Measurements from ENCODE around the gene PLCD3. TPM values are rescaled to one million over a fixed set of nuclear protein-coding genes. Genes with fewer than 3 reads are reported as not detected.
A peak's percentile ranks its signal among the peaks of the same experiment; 100 is the strongest.

Gene PLCD3
- total and polyA plus RNA-seq, 9 of the 15 experiments (the other 6 are each of a cell fraction or from before 2014, with no cell fraction given) = 0.20 to 22.6 (median 7.5) TPM

DNA sequence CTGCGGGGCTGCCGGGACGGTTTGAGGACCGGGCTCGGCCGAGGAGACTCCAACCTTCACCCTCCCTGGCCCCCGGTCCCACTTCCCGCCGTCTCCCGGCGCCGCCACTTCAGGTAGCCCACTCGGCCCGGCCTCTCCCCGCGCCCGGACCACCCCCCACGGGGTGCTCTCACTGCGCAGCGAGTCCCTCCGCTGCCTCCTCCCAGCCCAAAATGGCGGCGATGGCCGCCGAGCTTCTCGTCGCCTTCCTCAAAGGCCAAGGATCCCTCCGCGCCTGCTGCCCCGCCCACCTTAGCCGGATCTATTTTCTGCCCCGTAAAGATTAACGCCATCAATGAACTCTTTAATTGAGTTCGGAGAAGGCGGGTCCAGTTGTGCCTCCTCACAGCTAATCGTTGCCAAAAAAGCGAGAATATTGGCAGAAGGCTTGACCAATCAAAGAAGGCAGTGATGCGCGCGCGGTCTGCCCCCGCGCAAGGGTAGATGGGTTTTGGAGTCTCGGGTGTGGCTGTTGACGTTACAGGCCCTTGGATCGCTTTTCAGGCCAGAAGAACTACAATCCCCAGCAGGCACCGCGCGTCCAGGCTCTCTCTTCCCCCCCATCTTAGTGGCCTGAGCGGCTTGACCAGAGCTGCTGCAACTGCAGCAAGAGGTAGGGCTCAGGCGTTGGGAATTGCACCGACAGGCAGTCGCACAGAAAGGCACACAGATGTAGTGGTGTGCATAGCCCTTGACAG, 29.1 kb upstream of the PLCD3 start, which contains the start of gene HEXIM2 (continued):
- TF ChIP-seq, protein P1, sequence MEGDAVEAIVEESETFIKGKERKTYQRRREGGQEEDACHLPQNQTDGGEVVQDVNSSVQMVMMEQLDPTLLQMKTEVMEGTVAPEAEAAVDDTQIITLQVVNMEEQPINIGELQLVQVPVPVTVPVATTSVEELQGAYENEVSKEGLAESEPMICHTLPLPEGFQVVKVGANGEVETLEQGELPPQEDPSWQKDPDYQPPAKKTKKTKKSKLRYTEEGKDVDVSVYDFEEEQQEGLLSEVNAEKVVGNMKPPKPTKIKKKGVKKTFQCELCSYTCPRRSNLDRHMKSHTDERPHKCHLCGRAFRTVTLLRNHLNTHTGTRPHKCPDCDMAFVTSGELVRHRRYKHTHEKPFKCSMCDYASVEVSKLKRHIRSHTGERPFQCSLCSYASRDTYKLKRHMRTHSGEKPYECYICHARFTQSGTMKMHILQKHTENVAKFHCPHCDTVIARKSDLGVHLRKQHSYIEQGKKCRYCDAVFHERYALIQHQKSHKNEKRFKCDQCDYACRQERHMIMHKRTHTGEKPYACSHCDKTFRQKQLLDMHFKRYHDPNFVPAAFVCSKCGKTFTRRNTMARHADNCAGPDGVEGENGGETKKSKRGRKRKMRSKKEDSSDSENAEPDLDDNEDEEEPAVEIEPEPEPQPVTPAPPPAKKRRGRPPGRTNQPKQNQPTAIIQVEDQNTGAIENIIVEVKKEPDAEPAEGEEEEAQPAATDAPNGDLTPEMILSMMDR (IDR thresholded peaks at IDR 0.05 in 2 of 3, conservative IDR thresholded peaks at IDR 0.05 in 1 of 3; ENCODE audit: insufficient read depth in 2 of 3, low read depth in 1 of 3, low read length in 3 of 3) = no peak
- TF ChIP-seq IRF2 (CRISPR knock-in tag; IDR thresholded peaks at IDR 0.05) (no peak), HDAC6 (IDR thresholded peaks at IDR 0.05; ENCODE audit: low read depth, low read length) (no peak), BMI1 (IDR thresholded peaks at IDR 0.05; ENCODE audit: low read length) (no peak), E2F3 (CRISPR knock-in tag; IDR thresholded peaks at IDR 0.05) (0 out of 2 replicates have a peak, but pooled peaks have one; percentile 37), ZNF133 (CRISPR knock-in tag; IDR thresholded peaks at IDR 0.05) (no peak), PTTG1 (tag; IDR thresholded peaks at IDR 0.05; ENCODE audit: low read depth) (no peak), ZEB2 (IDR thresholded peaks at IDR 0.05) (no peak), KLF10 (CRISPR knock-in tag; IDR thresholded peaks at IDR 0.05) (no peak), CBX5 (IDR thresholded peaks at IDR 0.05; ENCODE audit: borderline replicate concordance, low read depth) (no peak), ZNF766 (CRISPR knock-in tag; conservative IDR thresholded peaks at IDR 0.05) (peak; percentile 71; the same call in 1 of the 2 replicates), RFX7 (CRISPR knock-in tag; IDR thresholded peaks at IDR 0.05) (no peak), TAF1 (IDR thresholded peaks at IDR 0.05; ENCODE audit: control insufficient read depth, extremely low read depth, insufficient read depth, low read length, severe bottlenecking) (peak; percentile 98), STAT5B (CRISPR knock-in tag; IDR thresholded peaks at IDR 0.05) (no peak), SMARCE1 (IDR thresholded peaks at IDR 0.05) (no peak), MAFG (tag; conservative IDR thresholded peaks at IDR 0.05) (no peak), SMARCB1 (IDR thresholded peaks at IDR 0.05; ENCODE audit: insufficient read length, low read depth) (no peak), ZNF143 (CRISPR knock-in tag; IDR thresholded peaks at IDR 0.05) (peak; percentile 97), RB1 (IDR thresholded peaks at IDR 0.05; ENCODE audit: low read depth) (peak; percentile 53; the same call in 1 of the 2 replicates), ZNF436 (CRISPR knock-in tag; IDR thresholded peaks at IDR 0.05) (no peak), HLTF (IDR thresholded peaks at IDR 0.05) (no peak), MTF1 (CRISPR knock-in tag; IDR thresholded peaks at IDR 0.05; ENCODE audit: borderline replicate concordance) (no peak), SLC30A9 (CRISPR knock-in tag; IDR thresholded peaks at IDR 0.05) (no peak), DIDO1 (tag; IDR thresholded peaks at IDR 0.05; ENCODE audit: low read depth) (no peak), MEF2A (IDR thresholded peaks at IDR 0.05; ENCODE audit: control insufficient read depth, low read depth, low read length) (0 out of 2 replicates have a peak, but pooled peaks have one; percentile 32)
- TF ChIP-seq, protein P2, sequence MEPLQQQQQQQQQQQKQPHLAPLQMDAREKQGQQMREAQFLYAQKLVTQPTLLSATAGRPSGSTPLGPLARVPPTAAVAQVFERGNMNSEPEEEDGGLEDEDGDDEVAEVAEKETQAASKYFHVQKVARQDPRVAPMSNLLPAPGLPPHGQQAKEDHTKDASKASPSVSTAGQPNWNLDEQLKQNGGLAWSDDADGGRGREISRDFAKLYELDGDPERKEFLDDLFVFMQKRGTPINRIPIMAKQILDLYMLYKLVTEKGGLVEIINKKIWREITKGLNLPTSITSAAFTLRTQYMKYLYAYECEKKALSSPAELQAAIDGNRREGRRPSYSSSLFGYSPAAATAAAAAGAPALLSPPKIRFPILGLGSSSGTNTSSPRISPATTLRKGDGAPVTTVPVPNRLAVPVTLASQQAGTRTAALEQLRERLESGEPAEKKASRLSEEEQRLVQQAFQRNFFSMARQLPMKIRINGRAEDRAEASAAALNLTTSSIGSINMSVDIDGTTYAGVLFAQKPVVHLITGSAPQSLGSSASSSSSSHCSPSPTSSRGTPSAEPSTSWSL (CRISPR knock-in tag; IDR thresholded peaks at IDR 0.05; ENCODE audit: borderline replicate concordance) = no peak
- TF ChIP-seq, protein P3, sequence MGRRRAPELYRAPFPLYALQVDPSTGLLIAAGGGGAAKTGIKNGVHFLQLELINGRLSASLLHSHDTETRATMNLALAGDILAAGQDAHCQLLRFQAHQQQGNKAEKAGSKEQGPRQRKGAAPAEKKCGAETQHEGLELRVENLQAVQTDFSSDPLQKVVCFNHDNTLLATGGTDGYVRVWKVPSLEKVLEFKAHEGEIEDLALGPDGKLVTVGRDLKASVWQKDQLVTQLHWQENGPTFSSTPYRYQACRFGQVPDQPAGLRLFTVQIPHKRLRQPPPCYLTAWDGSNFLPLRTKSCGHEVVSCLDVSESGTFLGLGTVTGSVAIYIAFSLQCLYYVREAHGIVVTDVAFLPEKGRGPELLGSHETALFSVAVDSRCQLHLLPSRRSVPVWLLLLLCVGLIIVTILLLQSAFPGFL (CRISPR knock-in tag; IDR thresholded peaks at IDR 0.05) = no peak

Measured in K562 (cell line).